ENCODE measurements around the gene ATG16L2. TPM values are rescaled to one million over a fixed set of nuclear protein-coding genes. Genes with fewer than 3 reads are reported as not detected.

Gene ATG16L2
- total RNA-seq, 1 experiment from 2014 or later = 22.2 TPM

DNA sequence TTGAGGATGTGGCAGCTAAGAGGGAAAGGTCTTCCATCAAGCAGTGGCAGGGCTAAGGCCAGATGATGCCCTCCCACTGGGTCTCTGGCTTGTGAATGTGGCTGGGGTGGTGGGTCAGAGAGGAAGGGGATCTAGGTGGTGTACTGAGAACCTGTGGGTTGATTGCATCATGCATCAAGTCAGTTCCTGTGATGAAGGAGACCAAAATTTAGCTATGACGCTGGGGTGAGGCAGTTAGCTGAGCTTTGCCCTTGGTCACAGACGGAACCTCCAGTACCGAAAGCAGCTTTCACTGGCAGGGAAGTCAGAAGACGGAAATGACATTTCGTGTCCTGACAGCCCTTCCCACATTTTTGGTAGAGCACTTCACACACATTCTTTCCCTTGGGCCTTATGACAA, 20.7 kb downstream of the ATG16L2 start:
- Mint-ChIP-seq H3K27me3 (ENCODE audit: low read depth) (peaks cover 6% of the 10 kb centered on the region), H3K36me3 (no peaks in the 10 kb centered on the region), H3K4me3 (no peak overlapping the region), H3K27ac (no peak overlapping the region), H3K9me3 (no peaks in the 10 kb centered on the region), H3K4me1 (peaks cover 9% of the 10 kb centered on the region)
- DNase-seq (ENCODE audit: low spot score) (no peak), ATAC-seq (no peak)
- ChIA-PET CTCF (interaction anchor here (1.2 to 8.7 kb wide), 2 partner anchors 343 to 516 kb away, joined by 3 to 83 read pairs; no protein-coding TSS in a partner anchor), POLR2A (no interaction called here)
- TF ChIP-seq NR3C1 (CRISPR knock-in tag; conservative IDR thresholded peaks at IDR 0.05; ENCODE audit: low read depth) = no peak

DNA sequence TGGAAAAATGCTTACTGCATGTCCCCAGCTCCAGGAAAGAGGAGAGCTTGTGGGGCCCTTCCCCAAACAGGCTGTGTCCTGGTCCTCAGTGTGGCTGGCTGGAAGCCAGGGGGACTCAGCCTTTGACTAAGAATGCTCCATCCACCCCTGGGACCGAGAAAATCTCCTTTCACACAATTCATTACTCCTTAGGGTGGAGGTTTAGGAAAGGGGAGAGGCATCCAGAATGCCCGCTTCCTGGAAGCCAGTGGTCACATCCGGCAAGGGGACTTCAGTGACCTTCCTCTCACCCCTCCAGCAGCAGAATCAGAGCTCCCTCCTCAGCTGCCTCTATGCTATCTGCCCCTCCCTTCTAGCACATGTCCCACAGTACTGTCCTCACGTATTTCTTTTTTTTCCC, 21.9 kb downstream of the ATG16L2 start:
- no peak overlapping the region for H3K27ac Mint-ChIP-seq
- POLR2A ChIA-PET = no interaction called here
- H3K36me3 Mint-ChIP-seq = no peaks in the 10 kb centered on the region
- no peaks in the 10 kb centered on the region for H3K9me3 Mint-ChIP-seq
- peaks cover 6% of the 10 kb centered on the region for H3K27me3 Mint-ChIP-seq (ENCODE audit: low read depth)
- TF ChIP-seq ESRRA (CRISPR knock-in tag; IDR thresholded peaks at IDR 0.05; ENCODE audit: borderline replicate concordance) = no peak
- no peak for TF ChIP-seq TCF7 (CRISPR knock-in tag; IDR thresholded peaks at IDR 0.05; ENCODE audit: low read depth)
- TF ChIP-seq CBFB (CRISPR knock-in tag; IDR thresholded peaks at IDR 0.05; ENCODE audit: low read depth) = no peak
- no peak for TF ChIP-seq ZNF263 (CRISPR knock-in tag; IDR thresholded peaks at IDR 0.05; ENCODE audit: low read depth)
- no peak for TF ChIP-seq TEAD1 (CRISPR knock-in tag; IDR thresholded peaks at IDR 0.05)
- no peak for TF ChIP-seq CTCF (IDR thresholded peaks at IDR 0.05)
- TF ChIP-seq GABPB1 (CRISPR knock-in tag; IDR thresholded peaks at IDR 0.05) = no peak
- TF ChIP-seq ZBTB21 (CRISPR knock-in tag; IDR thresholded peaks at IDR 0.05; ENCODE audit: borderline replicate concordance) = no peak
- no peak for TF ChIP-seq SP1 (CRISPR knock-in tag; conservative IDR thresholded peaks at IDR 0.05)
- no peak for TF ChIP-seq KAT7 (CRISPR knock-in tag; IDR thresholded peaks at IDR 0.05; ENCODE audit: borderline replicate concordance)
- no peak for TF ChIP-seq AR (CRISPR knock-in tag; IDR thresholded peaks at IDR 0.05)
- no peak for TF ChIP-seq FOXK1 (CRISPR knock-in tag; IDR thresholded peaks at IDR 0.05)
- TF ChIP-seq, protein P1, sequence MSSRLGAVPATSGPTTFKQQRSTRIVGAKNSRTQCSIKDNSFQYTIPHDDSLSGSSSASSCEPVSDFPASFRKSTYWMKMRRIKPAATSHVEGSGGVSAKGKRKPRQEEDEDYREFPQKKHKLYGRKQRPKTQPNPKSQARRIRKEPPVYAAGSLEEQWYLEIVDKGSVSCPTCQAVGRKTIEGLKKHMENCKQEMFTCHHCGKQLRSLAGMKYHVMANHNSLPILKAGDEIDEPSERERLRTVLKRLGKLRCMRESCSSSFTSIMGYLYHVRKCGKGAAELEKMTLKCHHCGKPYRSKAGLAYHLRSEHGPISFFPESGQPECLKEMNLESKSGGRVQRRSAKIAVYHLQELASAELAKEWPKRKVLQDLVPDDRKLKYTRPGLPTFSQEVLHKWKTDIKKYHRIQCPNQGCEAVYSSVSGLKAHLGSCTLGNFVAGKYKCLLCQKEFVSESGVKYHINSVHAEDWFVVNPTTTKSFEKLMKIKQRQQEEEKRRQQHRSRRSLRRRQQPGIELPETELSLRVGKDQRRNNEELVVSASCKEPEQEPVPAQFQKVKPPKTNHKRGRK (CRISPR knock-in tag; IDR thresholded peaks at IDR 0.05; ENCODE audit: borderline replicate concordance) = no peak
- CTCF ChIA-PET = interaction anchor here (0.7 to 1.7 kb wide), 2 partner anchors 342 to 404 kb away, joined by 3 to 7 read pairs; no protein-coding TSS in a partner anchor
- no peak overlapping the region for H3K4me3 Mint-ChIP-seq
- DNase-seq (ENCODE audit: low spot score) (no peak), ATAC-seq (no peak)
- H3K4me1 Mint-ChIP-seq = peaks cover 9% of the 10 kb centered on the region

- Mint-ChIP-seq H3K27me3 (ENCODE audit: low read depth) (no peaks in the 10 kb centered on the region), H3K27ac (no peak overlapping the region), H3K4me1 (no peaks in the 10 kb centered on the region), H3K4me3 (no peak overlapping the region), H3K9me3 (no peaks in the 10 kb centered on the region), H3K36me3 (no peaks in the 10 kb centered on the region)
- no peak for TF ChIP-seq TEAD4 (CRISPR knock-in tag; IDR thresholded peaks at IDR 0.05)
- no peak for TF ChIP-seq MXD4 (CRISPR knock-in tag; IDR thresholded peaks at IDR 0.05; ENCODE audit: borderline replicate concordance)
- DNase-seq (ENCODE audit: low spot score) = no peak
- POLR2A ChIA-PET = no interaction called here
- CTCF ChIA-PET = no interaction called here
- ATAC-seq = no peak
These were observed 24.6 kb downstream of the ATG16L2 start for GRCh38 chr11:72838691-72839305.
